Upper lobe of left lung (tissue), 6 donors: Measurements from ENCODE around the gene PARD3B. TPM values are rescaled to one million over a fixed set of nuclear protein-coding genes. Genes with fewer than 3 reads are reported as not detected.

Source experiments
- ATAC-seq, 2 donors: fragments of 200-7000 bp; cut with Tn5 transposase; one replicate each; pipeline ENCODE4 v1.9.1; 2022; ENCODE audit warnings: mild to moderate bottlenecking in 2 of 2, moderate library complexity in 2 of 2; ENCODE audit not compliant: low FRiP score in 2 of 2
- DNase-seq, 2 donors: peaks; one replicate each; pipeline ENCODE4 v3.0.0-alpha.2; 2019 to 2020
- H3K27ac ChIP-seq, 4 donors: fragments of 200-600 bp; sonication (generic); one replicate each; pipeline ENCODE4 v1.5.1; 2016 to 2019
- H3K27me3 ChIP-seq, 4 donors: fragments of 200-600 bp; sonication (generic); one replicate each; pipeline ENCODE4 v1.5.1; 2017 to 2019
- H3K36me3 ChIP-seq, 4 donors: fragments of 200-600 bp; sonication (generic); one replicate each; pipeline ENCODE4 v1.5.1; 2016 to 2019
- H3K4me1 ChIP-seq, 4 donors: fragments of 200-600 bp; sonication (generic); one replicate each; pipeline ENCODE4 v1.5.1; 2018 to 2019
- H3K4me3 ChIP-seq, 4 donors: fragments of 200-600 bp; sonication (generic); one replicate each; pipeline ENCODE4 v1.5.1; 2017 to 2019; ENCODE audit warnings: mild to moderate bottlenecking in 2 of 4, moderate library complexity in 1 of 4
- H3K9me3 ChIP-seq, 4 donors: fragments of 200-600 bp; sonication (generic); one replicate each; pipeline ENCODE4 v1.5.1; 2018 to 2019
- EP300 ChIP-seq, 4 donors: sonication (generic); formaldehyde crosslinking; IDR thresholded peaks; one replicate each; pipeline ENCODE4 v1.5.1; 2017; ENCODE audit warnings: antibody characterized with exemption in 4 of 4, control low read depth in 2 of 4
- POLR2A ChIP-seq, 4 donors: fragments of 450-650 bp; IDR thresholded peaks; one replicate each; pipeline ENCODE4 v1.5.1; 2016 to 2017; ENCODE audit warnings: antibody characterized with exemption in 4 of 4, mild to moderate bottlenecking in 2 of 4
- POLR2AphosphoS5 ChIP-seq, 2 donors: sonication (generic); formaldehyde crosslinking; IDR thresholded peaks; one replicate each; pipeline ENCODE4 v1.5.1; 2017; ENCODE audit warnings: antibody characterized with exemption in 2 of 2
- WGBS, 2 donors: methylation state at CpG; one replicate each; pipeline ENCODE4 v1.1.5; 2017 to 2018; 5-methylcytosine and 5-hydroxymethylcytosine counted together
- total RNA-seq, 6 donors: library from RNA; depleted of rRNA in 4 of 6; stranded (reverse); fragments of >200 nt in 4 of 6; gene quantifications; one replicate each; pipeline versions ENCODE4 v1.1.0 to v1.2.1, GENCODE V29; 2016 to 2021
- TF ChIP-seq, protein P1 (sequence below), 6 experiments: fragments of 450-650 bp in 4 of 6; fragments of 200-600 bp in 2 of 6; sonication (generic) in 2 of 6; IDR thresholded peaks; one replicate each; pipeline ENCODE4 v1.5.1; 2016 to 2019; ENCODE audit warnings: antibody characterized with exemption in 6 of 6
- donor health status: DM: no; HTN: no; CAD: no; lungs with moderate emphysema.
- donor health status: DM: no; HTN: yes; CAD: no; lungs with severe emphysema.

Gene PARD3B
- total RNA-seq, 6 donors from 2014 or later = 17.8 to 44.9 (median 24.2) TPM

DNA sequence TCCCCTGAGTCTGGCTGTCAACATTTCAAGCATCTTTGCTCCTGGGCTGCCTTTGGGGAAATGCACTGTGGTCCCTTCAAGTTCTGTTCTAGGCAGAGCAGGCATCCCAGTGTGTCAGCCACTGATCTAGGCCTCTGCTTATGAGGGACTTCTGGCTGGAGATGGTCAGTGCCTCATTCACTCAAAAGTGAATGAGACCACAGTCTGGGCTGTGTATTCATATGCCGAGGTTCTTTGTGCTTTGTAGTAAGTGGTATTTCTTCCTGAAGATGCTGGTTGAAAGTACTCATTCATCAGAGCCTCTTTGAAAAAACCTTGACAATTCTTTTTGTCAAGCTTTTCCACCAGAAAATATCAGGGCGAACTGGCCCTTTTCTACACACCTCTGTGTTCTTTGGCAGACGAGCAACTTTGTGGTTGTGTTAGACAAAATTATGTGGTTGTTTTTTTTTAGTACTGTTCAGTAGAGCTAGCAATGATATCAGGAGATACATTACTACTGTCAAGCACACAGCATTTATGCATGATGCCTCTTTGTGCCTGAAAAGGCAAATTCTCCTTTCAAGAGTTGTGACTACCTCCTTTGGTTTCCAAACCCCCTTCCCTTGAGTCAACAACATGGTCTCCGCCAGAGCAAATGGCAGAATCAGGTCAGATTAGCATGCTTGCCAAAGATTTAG is 626.1 kb downstream of the PARD3B start:
- peaks cover 0 to 3% (median 0%) of the 10 kb centered on the region in 4 donors for H3K36me3 ChIP-seq
- H3K9me3 ChIP-seq = no peaks in the 10 kb centered on the region
- no peak for TF ChIP-seq EP300 (IDR thresholded peaks at IDR 0.05)
- no peak for TF ChIP-seq POLR2A (IDR thresholded peaks at IDR 0.05)
- TF ChIP-seq POLR2AphosphoS5 (IDR thresholded peaks at IDR 0.05) = no peak
- TF ChIP-seq, protein P1, sequence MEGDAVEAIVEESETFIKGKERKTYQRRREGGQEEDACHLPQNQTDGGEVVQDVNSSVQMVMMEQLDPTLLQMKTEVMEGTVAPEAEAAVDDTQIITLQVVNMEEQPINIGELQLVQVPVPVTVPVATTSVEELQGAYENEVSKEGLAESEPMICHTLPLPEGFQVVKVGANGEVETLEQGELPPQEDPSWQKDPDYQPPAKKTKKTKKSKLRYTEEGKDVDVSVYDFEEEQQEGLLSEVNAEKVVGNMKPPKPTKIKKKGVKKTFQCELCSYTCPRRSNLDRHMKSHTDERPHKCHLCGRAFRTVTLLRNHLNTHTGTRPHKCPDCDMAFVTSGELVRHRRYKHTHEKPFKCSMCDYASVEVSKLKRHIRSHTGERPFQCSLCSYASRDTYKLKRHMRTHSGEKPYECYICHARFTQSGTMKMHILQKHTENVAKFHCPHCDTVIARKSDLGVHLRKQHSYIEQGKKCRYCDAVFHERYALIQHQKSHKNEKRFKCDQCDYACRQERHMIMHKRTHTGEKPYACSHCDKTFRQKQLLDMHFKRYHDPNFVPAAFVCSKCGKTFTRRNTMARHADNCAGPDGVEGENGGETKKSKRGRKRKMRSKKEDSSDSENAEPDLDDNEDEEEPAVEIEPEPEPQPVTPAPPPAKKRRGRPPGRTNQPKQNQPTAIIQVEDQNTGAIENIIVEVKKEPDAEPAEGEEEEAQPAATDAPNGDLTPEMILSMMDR (IDR thresholded peaks at IDR 0.05) = no peak
- no peak overlapping the region for H3K4me3 ChIP-seq
- 94 to 96% methylated on average over 3 to 4 of the region's 4 CpGs for WGBS, 2 donors
- ATAC-seq (no peak), DNase-seq (no peak)
- H3K4me1 ChIP-seq = no peaks in the 10 kb centered on the region
- no peak overlapping the region for H3K27ac ChIP-seq
- no peaks in the 10 kb centered on the region for H3K27me3 ChIP-seq

DNA sequence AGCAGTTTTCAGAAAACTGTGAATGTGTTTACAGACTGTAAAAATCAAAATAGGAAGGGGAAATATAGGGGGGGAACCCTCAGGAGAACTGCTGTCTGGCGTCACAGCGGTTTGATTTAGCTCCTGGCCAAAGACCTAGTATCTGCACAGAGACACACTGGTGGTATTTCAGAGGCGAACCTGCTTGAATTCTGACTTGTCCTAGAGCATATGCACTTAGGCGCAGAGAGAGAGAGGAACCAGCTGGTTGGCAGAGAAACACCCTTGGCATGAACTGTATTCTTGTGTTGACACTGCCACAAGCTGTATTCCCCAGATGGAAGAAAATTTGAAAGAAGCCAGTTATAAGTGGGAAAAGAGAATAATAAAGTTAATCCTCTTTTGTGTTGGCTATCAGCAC is 630.6 kb downstream of the PARD3B start:
- peaks cover 0 to 3% (median 0%) of the 10 kb centered on the region in 4 donors for H3K36me3 ChIP-seq
- no peak overlapping the region for H3K4me3 ChIP-seq
- no peaks in the 10 kb centered on the region for H3K9me3 ChIP-seq
- DNase-seq (no peak), ATAC-seq (no peak)
- TF ChIP-seq POLR2AphosphoS5 (IDR thresholded peaks at IDR 0.05) (no peak), EP300 (IDR thresholded peaks at IDR 0.05) (no peak), POLR2A (IDR thresholded peaks at IDR 0.05) (no peak)
- TF ChIP-seq, protein P1 (IDR thresholded peaks at IDR 0.05) = no peak
- H3K4me1 ChIP-seq = no peaks in the 10 kb centered on the region
- H3K27ac ChIP-seq = no peak overlapping the region
- H3K27me3 ChIP-seq = no peaks in the 10 kb centered on the region
- WGBS, 2 donors = 82 to 91% methylated on average over 4 of the region's 4 CpGs

DNA sequence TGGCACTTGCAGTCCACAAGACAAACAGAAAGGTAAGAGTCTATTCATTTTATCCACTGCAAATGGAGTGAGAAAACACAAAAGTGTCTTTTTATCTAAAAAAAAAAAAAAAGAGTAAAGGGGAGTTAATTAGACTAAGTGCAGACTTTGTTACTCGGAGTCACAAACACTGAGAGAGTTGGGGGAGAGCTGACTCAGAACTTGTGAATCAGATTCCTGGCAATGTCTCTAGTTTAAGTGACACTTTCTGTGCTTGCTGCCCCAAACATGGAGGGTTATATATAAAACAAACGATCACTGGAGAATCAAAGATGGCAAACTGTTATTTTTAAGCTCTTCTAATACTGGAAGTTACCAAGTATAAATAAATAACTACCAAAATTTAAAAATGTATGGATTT is 631.3 kb downstream of the PARD3B start:
- WGBS, 2 donors = 85 to 87% methylated on average over 2 of the region's 2 CpGs
- Histone ChIP-seq H3K27me3 (no peaks in the 10 kb centered on the region), H3K4me1 (no peaks in the 10 kb centered on the region), H3K4me3 (no peak overlapping the region), H3K9me3 (no peaks in the 10 kb centered on the region), H3K36me3 (peaks cover 0 to 3% (median 0%) of the 10 kb centered on the region in 4 donors), H3K27ac (no peak overlapping the region)
- ATAC-seq (no peak), DNase-seq (no peak)
- no peak for TF ChIP-seq EP300 (IDR thresholded peaks at IDR 0.05)
- no peak for TF ChIP-seq POLR2A (IDR thresholded peaks at IDR 0.05)
- TF ChIP-seq POLR2AphosphoS5 (IDR thresholded peaks at IDR 0.05) = no peak
- TF ChIP-seq, protein P1 (IDR thresholded peaks at IDR 0.05) = no peak

DNA sequence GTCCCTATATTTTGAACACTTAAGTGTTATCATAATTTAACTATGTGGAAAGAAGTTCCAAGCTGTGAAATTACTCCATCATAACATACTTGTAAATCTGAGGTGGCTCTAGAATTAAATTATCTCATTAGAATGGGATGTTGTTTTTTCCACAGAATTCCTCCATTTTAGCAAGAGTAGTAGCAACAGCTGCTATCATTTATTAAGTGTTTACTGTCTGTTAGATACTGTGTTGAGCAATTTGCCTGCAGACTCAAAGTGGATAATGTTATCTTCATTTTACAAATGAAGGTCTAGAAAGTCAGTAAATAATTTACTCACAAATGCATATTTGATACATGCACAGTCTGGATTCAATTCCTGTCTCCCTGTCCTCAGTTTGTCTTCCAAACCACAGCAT is 632.3 kb downstream of the PARD3B start:
- no peak overlapping the region for H3K4me3 ChIP-seq
- ATAC-seq (no peak), DNase-seq (no peak)
- no peak overlapping the region for H3K27ac ChIP-seq
- H3K27me3 ChIP-seq = no peaks in the 10 kb centered on the region
- no peak for TF ChIP-seq POLR2AphosphoS5 (IDR thresholded peaks at IDR 0.05)
- TF ChIP-seq POLR2A (IDR thresholded peaks at IDR 0.05) = no peak
- H3K36me3 ChIP-seq = no peaks in the 10 kb centered on the region
- H3K4me1 ChIP-seq = no peaks in the 10 kb centered on the region
- no peaks in the 10 kb centered on the region for H3K9me3 ChIP-seq

DNA sequence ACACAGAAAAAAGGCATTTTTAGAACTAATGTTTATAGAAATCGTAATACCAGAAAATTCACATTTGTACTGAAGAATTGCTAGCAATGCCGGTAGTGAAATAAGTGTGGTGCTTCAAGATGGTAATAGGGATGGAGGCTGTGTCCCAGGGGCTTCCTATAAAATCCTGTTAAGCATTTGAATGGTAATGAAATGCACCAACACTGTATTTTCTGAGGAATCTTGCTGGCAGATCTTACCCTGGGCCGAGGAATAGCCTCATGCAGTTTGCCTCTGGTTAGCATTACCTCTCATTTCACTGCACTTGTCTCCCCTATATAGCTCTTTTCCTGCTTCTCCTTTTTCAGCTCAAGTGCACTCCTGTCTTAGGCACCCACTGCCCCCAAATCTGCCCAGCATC is 635.5 kb downstream of the PARD3B start:
- DNase-seq = no peak
- no peak for TF ChIP-seq POLR2AphosphoS5 (IDR thresholded peaks at IDR 0.05)
- TF ChIP-seq, protein P1 (IDR thresholded peaks at IDR 0.05) = no peak
- TF ChIP-seq EP300 (IDR thresholded peaks at IDR 0.05) = no peak
- no peak for TF ChIP-seq POLR2A (IDR thresholded peaks at IDR 0.05)
- H3K4me1 ChIP-seq = no peaks in the 10 kb centered on the region
- no peaks in the 10 kb centered on the region for H3K27me3 ChIP-seq
- no peaks in the 10 kb centered on the region for H3K9me3 ChIP-seq
- H3K27ac ChIP-seq = no peak overlapping the region
- H3K4me3 ChIP-seq = no peak overlapping the region
- 91 to 93% methylated on average over 3 of the region's 3 CpGs for WGBS, 2 donors
- ATAC-seq = no peak
- H3K36me3 ChIP-seq = no peaks in the 10 kb centered on the region
